Measurements from ENCODE around the gene WAPL. TPM values are rescaled to one million over a fixed set of nuclear protein-coding genes. Genes with fewer than 3 reads are reported as not detected.
A peak's percentile ranks its signal among the peaks of the same experiment; 100 is the strongest.
"Not testable (repeated sequence)": the region's sequence is repeated elsewhere in the genome, so short reads cannot be mapped to it uniquely, and the experiment has no call there.

The WAPL gene, protein sequence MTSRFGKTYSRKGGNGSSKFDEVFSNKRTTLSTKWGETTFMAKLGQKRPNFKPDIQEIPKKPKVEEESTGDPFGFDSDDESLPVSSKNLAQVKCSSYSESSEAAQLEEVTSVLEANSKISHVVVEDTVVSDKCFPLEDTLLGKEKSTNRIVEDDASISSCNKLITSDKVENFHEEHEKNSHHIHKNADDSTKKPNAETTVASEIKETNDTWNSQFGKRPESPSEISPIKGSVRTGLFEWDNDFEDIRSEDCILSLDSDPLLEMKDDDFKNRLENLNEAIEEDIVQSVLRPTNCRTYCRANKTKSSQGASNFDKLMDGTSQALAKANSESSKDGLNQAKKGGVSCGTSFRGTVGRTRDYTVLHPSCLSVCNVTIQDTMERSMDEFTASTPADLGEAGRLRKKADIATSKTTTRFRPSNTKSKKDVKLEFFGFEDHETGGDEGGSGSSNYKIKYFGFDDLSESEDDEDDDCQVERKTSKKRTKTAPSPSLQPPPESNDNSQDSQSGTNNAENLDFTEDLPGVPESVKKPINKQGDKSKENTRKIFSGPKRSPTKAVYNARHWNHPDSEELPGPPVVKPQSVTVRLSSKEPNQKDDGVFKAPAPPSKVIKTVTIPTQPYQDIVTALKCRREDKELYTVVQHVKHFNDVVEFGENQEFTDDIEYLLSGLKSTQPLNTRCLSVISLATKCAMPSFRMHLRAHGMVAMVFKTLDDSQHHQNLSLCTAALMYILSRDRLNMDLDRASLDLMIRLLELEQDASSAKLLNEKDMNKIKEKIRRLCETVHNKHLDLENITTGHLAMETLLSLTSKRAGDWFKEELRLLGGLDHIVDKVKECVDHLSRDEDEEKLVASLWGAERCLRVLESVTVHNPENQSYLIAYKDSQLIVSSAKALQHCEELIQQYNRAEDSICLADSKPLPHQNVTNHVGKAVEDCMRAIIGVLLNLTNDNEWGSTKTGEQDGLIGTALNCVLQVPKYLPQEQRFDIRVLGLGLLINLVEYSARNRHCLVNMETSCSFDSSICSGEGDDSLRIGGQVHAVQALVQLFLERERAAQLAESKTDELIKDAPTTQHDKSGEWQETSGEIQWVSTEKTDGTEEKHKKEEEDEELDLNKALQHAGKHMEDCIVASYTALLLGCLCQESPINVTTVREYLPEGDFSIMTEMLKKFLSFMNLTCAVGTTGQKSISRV (N-terminal part only)
- total RNA-seq: 10 to 100 TPM; 29.6 to 46.8 TPM

GRCh38 chr10:86521678-86522509, at the start of gene WAPL:
TSS of gene WAPL (minus strand) at chr10:86521792. CDS start at chr10:86518069, 3,723 bp downstream.
- H3K4me3 ChIP-seq: peak within 1 kb of the TSS; percentile 95 to 99
- H3K9me3 ChIP-seq: no peaks in the 10 kb centered on the region
- 2% methylated on average over 43 of the region's 87 CpGs for WGBS
- H3K27ac ChIP-seq: peak within 1 kb of the TSS; percentile 90 to 95
- H3K36me3 ChIP-seq: no peaks in the 10 kb centered on the region
- intact Hi-C loops (cut with DNase I): loop anchor here (5.0 kb wide), 1 partner anchor 120 kb away; no protein-coding TSS in a partner anchor
- DNase-seq (ENCODE audit: low spot score): peak; percentile 95
- TF ChIP-seq POLR2AphosphoS5 (IDR thresholded peaks at IDR 0.05) (peak; percentile 65), POLR2A (IDR thresholded peaks at IDR 0.05) (peak; percentile 77)
- TF ChIP-seq, protein P1, sequence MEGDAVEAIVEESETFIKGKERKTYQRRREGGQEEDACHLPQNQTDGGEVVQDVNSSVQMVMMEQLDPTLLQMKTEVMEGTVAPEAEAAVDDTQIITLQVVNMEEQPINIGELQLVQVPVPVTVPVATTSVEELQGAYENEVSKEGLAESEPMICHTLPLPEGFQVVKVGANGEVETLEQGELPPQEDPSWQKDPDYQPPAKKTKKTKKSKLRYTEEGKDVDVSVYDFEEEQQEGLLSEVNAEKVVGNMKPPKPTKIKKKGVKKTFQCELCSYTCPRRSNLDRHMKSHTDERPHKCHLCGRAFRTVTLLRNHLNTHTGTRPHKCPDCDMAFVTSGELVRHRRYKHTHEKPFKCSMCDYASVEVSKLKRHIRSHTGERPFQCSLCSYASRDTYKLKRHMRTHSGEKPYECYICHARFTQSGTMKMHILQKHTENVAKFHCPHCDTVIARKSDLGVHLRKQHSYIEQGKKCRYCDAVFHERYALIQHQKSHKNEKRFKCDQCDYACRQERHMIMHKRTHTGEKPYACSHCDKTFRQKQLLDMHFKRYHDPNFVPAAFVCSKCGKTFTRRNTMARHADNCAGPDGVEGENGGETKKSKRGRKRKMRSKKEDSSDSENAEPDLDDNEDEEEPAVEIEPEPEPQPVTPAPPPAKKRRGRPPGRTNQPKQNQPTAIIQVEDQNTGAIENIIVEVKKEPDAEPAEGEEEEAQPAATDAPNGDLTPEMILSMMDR (IDR thresholded peaks at IDR 0.05): peak in 1 of 4 experiments; percentile 13
- H3K27me3 ChIP-seq (replicated peaks; ENCODE audit: insufficient read depth): no peaks in the 10 kb centered on the region
- H3K4me1 ChIP-seq (replicated peaks): no peaks in the 10 kb centered on the region

DNA sequence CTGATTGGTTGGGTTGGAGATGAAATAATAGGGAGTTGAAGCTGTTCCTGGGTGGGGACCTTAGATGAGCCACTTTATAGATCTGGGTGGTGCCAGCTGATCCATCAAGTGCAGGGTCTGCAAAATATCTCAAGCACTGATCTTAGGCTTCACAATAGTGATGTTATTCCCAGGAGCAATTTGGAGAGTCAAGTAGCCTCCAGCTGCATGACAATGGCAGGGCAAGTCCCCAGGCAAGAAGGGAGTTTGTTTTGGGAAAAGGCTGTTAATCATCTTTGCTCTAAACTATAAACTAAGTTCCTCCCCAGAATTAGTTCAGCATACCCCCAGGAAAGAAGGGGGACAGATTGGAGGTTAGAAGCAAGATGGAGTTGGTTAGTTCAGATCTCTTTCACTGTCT, 47.7 kb upstream of the WAPL start:
- Histone ChIP-seq H3K4me1 (replicated peaks) (no peaks in the 10 kb centered on the region), H3K27ac (no peak overlapping the region), H3K9me3 (no peaks in the 10 kb centered on the region), H3K4me3 (no peak overlapping the region), H3K27me3 (replicated peaks; ENCODE audit: insufficient read depth) (no peaks in the 10 kb centered on the region), H3K36me3 (no peaks in the 10 kb centered on the region)
- intact Hi-C loops (cut with DNase I): no loop called here
- TF ChIP-seq, protein P1 (IDR thresholded peaks at IDR 0.05): no peak
- no peak for TF ChIP-seq POLR2AphosphoS5 (IDR thresholded peaks at IDR 0.05)
- no peak for TF ChIP-seq POLR2A (IDR thresholded peaks at IDR 0.05)
- no peak for DNase-seq (ENCODE audit: low spot score)

DNA sequence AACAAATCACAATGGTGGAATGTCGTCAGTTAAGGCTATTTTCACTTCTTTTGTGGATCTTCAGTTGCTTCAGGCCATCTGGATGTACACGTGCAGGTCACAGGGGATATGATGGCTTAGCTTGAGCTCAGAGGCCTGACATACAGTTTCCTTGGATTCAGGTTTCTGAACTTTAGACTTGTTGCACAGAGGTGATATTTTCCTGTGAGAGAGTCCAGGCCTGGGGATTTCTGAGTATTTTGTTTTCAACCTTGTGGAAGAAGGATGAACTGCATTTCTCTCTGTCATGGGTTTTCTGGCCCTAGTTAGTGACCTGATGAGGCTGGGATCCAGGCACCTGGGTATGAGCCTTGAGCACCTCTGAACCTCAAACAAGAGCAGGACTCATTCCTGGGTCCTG, 44.9 kb upstream of the WAPL start:
- H3K36me3 ChIP-seq; H3K9me3 ChIP-seq; DNase-seq (ENCODE audit: low spot score); intact Hi-C loops (cut with DNase I); H3K4me1 ChIP-seq (replicated peaks); H3K27me3 ChIP-seq (replicated peaks; ENCODE audit: insufficient read depth); H3K27ac ChIP-seq; H3K4me3 ChIP-seq: not testable (repeated sequence)
- 77% methylated on average over 2 of the region's 2 CpGs for WGBS

DNA sequence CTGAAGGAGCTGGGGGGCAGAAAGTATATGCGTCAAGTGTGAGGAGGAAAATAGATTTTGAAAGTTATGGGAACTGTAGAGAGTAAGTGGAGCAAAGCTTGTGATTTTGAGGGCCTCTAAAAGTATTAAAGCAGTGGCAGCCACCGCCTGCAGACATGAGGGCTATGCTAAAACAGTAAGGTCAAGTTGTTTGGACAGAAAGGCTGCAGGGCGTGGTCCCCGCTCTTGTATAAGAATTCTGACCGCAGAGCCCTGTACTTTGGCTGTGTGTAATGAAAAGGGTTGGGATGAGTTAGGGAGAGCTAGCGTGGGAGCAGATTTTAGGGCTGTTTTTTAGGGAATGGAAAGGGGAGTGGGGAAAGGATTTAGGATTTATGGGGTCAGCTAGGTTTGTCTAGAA, 41.7 kb upstream of the WAPL start:
- H3K27me3 ChIP-seq (replicated peaks; ENCODE audit: insufficient read depth); DNase-seq (ENCODE audit: low spot score); intact Hi-C loops (cut with DNase I); H3K4me3 ChIP-seq; H3K9me3 ChIP-seq; H3K36me3 ChIP-seq; H3K4me1 ChIP-seq (replicated peaks); H3K27ac ChIP-seq: not testable (repeated sequence)
- WGBS: 79% methylated on average over 6 of the region's 6 CpGs

- H3K9me3 ChIP-seq; H3K36me3 ChIP-seq; H3K4me3 ChIP-seq; intact Hi-C loops (cut with DNase I); H3K27ac ChIP-seq; H3K27me3 ChIP-seq (replicated peaks; ENCODE audit: insufficient read depth); DNase-seq (ENCODE audit: low spot score); H3K4me1 ChIP-seq (replicated peaks): not testable (repeated sequence)
- WGBS: 99% methylated on average over 3 of the region's 3 CpGs
These were observed 37.1 kb upstream of the WAPL start for GRCh38 chr10:86558695-86559094.

Data from prostate gland (tissue), 2 donors.